ENCODE results near the gene PRKCB.
"Not testable (repeated sequence)": the region's sequence is repeated elsewhere in the genome, so short reads cannot be mapped to it uniquely, and the experiment has no call there.

Gene PRKCB

DNA sequence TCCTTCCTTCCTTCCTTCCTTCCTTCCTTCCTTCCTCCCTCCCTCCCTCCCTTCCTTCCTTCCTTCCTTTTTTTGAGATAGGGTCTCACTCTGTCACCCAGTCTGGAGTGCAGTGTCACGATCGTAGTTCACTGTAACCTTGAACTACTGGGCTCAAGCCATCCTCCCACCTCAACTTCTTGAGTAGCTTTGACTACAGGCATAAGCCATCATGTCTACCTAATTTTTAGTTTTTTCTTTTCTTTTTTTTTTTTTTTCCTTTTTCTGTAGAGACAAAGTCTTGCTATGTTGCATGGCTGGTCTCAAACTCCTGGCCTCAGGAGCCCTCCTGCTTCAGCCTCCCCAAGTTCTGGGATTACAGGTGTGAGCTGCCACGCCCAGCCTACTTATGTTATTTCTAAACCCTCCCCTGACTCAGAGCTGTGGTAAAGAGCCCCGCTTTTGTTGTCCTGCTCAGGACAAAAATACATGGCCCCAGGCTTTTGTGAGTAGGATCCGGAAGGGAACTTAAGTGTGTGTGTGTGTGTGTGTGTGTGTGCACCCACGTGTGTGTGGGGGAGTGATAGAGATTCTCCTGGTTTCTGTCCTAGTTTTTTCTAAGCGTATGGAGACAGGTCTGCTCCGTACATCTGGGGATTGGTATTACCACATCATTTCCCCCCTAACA lies 67.1 kb downstream of the PRKCB start:
- H3K4me3 ChIP-seq (ENCODE audit: low read depth, low read length) = no peak overlapping the region
- no peaks in the 10 kb centered on the region for H3K9me3 ChIP-seq (ENCODE audit: control insufficient read depth, insufficient read depth, low read length)
- no peaks in the 10 kb centered on the region for H3K36me3 ChIP-seq (ENCODE audit: control insufficient read depth, insufficient read depth, low read length)
- H3K9ac ChIP-seq (ENCODE audit: low read depth, low read length) = no peak overlapping the region
- H3K27me3 ChIP-seq (ENCODE audit: control insufficient read depth, insufficient read depth, low read length) = no peaks in the 10 kb centered on the region
- H3K4me1 ChIP-seq (ENCODE audit: control insufficient read depth, insufficient read depth, low read length) = peaks cover 30% of the 10 kb centered on the region
- no peak overlapping the region for H3K27ac ChIP-seq (ENCODE audit: low read depth, low read length)

- Histone ChIP-seq H3K27ac (ENCODE audit: low read depth, low read length) (no peak overlapping the region), H3K9me3 (ENCODE audit: control insufficient read depth, insufficient read depth, low read length) (no peaks in the 10 kb centered on the region), H3K4me3 (ENCODE audit: low read depth, low read length) (no peak overlapping the region), H3K27me3 (ENCODE audit: control insufficient read depth, insufficient read depth, low read length) (no peaks in the 10 kb centered on the region), H3K9ac (ENCODE audit: low read depth, low read length) (no peak overlapping the region), H3K36me3 (ENCODE audit: control insufficient read depth, insufficient read depth, low read length) (no peaks in the 10 kb centered on the region), H3K4me1 (ENCODE audit: control insufficient read depth, insufficient read depth, low read length) (peaks cover 30% of the 10 kb centered on the region)
Measured at GRCh38 chr16:23905027-23905426, 69.2 kb downstream of the PRKCB start.

DNA sequence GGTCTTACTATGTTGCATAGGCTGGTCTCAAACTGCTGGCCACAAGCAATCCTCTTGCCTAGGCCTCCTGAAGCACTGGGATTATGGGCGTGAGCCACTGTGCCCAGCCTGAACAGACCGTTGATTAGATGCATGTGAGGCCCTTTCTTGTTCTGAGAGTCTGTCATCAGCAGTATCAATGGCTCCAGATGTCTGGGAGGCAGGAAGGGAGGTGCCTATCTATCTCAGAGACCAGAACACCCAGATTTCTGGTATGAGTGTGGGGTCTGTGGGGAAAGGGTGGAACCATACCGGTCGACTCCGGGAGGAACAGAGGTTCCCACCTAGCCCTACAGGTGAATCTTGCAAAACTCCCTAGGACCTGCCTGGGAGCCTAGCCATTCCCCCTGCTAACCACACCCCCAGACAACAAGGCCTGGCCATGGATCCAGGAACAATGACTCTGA lies 71.7 kb downstream of the PRKCB start:
- H3K4me3 ChIP-seq (ENCODE audit: low read depth, low read length) = no peak overlapping the region
- H3K27ac ChIP-seq (ENCODE audit: low read depth, low read length) = no peak overlapping the region
- no peaks in the 10 kb centered on the region for H3K9me3 ChIP-seq (ENCODE audit: control insufficient read depth, insufficient read depth, low read length)
- no peaks in the 10 kb centered on the region for H3K36me3 ChIP-seq (ENCODE audit: control insufficient read depth, insufficient read depth, low read length)
- H3K9ac ChIP-seq (ENCODE audit: low read depth, low read length) = no peak overlapping the region
- peaks cover 17% of the 10 kb centered on the region for H3K4me1 ChIP-seq (ENCODE audit: control insufficient read depth, insufficient read depth, low read length)
- no peaks in the 10 kb centered on the region for H3K27me3 ChIP-seq (ENCODE audit: control insufficient read depth, insufficient read depth, low read length)

- Histone ChIP-seq H3K4me1 (ENCODE audit: control insufficient read depth, insufficient read depth, low read length) (peaks cover 17% of the 10 kb centered on the region), H3K9me3 (ENCODE audit: control insufficient read depth, insufficient read depth, low read length) (no peaks in the 10 kb centered on the region), H3K27me3 (ENCODE audit: control insufficient read depth, insufficient read depth, low read length) (no peaks in the 10 kb centered on the region), H3K4me3 (ENCODE audit: low read depth, low read length) (no peak overlapping the region), H3K9ac (ENCODE audit: low read depth, low read length) (no peak overlapping the region), H3K36me3 (ENCODE audit: control insufficient read depth, insufficient read depth, low read length) (no peaks in the 10 kb centered on the region), H3K27ac (ENCODE audit: low read depth, low read length) (no peak overlapping the region)
Measured at GRCh38 chr16:23907903-23908302, 72.1 kb downstream of the PRKCB start.

GRCh38 chr16:23908790-23909189 lies 73.0 kb downstream of the PRKCB start:
- Histone ChIP-seq H3K4me1 (ENCODE audit: control insufficient read depth, insufficient read depth, low read length) (peaks cover 17% of the 10 kb centered on the region), H3K27ac (ENCODE audit: low read depth, low read length) (no peak overlapping the region), H3K4me3 (ENCODE audit: low read depth, low read length) (no peak overlapping the region), H3K9me3 (ENCODE audit: control insufficient read depth, insufficient read depth, low read length) (no peaks in the 10 kb centered on the region), H3K9ac (ENCODE audit: low read depth, low read length) (no peak overlapping the region), H3K27me3 (ENCODE audit: control insufficient read depth, insufficient read depth, low read length) (no peaks in the 10 kb centered on the region), H3K36me3 (ENCODE audit: control insufficient read depth, insufficient read depth, low read length) (no peaks in the 10 kb centered on the region)

GRCh38 chr16:23909792-23910418 lies 74.1 kb downstream of the PRKCB start:
- H3K27ac ChIP-seq (ENCODE audit: low read depth, low read length) = no peak overlapping the region
- H3K27me3 ChIP-seq (ENCODE audit: control insufficient read depth, insufficient read depth, low read length) = no peaks in the 10 kb centered on the region
- peaks cover 12% of the 10 kb centered on the region for H3K4me1 ChIP-seq (ENCODE audit: control insufficient read depth, insufficient read depth, low read length)

GRCh38 chr16:23914946-23915530 lies 79.3 kb downstream of the PRKCB start:
- Histone ChIP-seq H3K4me1 (ENCODE audit: control insufficient read depth, insufficient read depth, low read length) (peaks cover 1% of the 10 kb centered on the region; the same call in 1 of the 2 replicates), H3K4me3 (ENCODE audit: low read depth, low read length) (no peak overlapping the region), H3K9ac (ENCODE audit: low read depth, low read length) (no peak overlapping the region), H3K36me3 (ENCODE audit: control insufficient read depth, insufficient read depth, low read length) (no peaks in the 10 kb centered on the region), H3K27me3 (ENCODE audit: control insufficient read depth, insufficient read depth, low read length) (0 out of 2 replicates have a peak, but pooled peaks cover 2% of the 10 kb centered on the region), H3K27ac (ENCODE audit: low read depth, low read length) (no peak overlapping the region), H3K9me3 (ENCODE audit: control insufficient read depth, insufficient read depth, low read length) (no peaks in the 10 kb centered on the region)

More at GRCh38 chr16:23909792-23910418, 74.1 kb downstream of the PRKCB start:
- H3K9ac ChIP-seq (ENCODE audit: low read depth, low read length) = no peak overlapping the region
- H3K4me3 ChIP-seq (ENCODE audit: low read depth, low read length) = no peak overlapping the region
- no peaks in the 10 kb centered on the region for H3K36me3 ChIP-seq (ENCODE audit: control insufficient read depth, insufficient read depth, low read length)
- H3K9me3 ChIP-seq (ENCODE audit: control insufficient read depth, insufficient read depth, low read length) = no peaks in the 10 kb centered on the region

DNA sequence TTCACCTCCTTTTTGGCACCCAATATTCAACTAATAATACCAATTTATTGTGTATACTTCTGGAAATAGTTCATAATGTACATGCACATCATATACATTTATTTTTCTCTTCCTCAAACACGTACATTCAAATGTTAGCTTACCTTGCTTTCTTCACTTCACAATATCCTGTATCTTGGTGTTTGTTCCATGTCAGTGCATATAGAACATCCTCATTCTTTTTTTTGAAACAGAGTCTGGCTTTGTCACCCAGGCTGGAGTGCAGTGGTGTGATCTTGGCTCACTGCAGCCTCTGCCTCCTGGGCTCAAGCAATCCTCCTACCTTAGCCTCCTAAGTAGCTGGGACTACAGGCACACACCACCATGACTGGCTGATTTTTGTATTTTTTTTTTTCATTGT lies 80.8 kb downstream of the PRKCB start:
- H3K27ac ChIP-seq (ENCODE audit: low read depth, low read length); H3K4me3 ChIP-seq (ENCODE audit: low read depth, low read length); H3K4me1 ChIP-seq (ENCODE audit: control insufficient read depth, insufficient read depth, low read length); H3K9me3 ChIP-seq (ENCODE audit: control insufficient read depth, insufficient read depth, low read length); H3K9ac ChIP-seq (ENCODE audit: low read depth, low read length); H3K27me3 ChIP-seq (ENCODE audit: control insufficient read depth, insufficient read depth, low read length); H3K36me3 ChIP-seq (ENCODE audit: control insufficient read depth, insufficient read depth, low read length): not testable (repeated sequence)

DNA sequence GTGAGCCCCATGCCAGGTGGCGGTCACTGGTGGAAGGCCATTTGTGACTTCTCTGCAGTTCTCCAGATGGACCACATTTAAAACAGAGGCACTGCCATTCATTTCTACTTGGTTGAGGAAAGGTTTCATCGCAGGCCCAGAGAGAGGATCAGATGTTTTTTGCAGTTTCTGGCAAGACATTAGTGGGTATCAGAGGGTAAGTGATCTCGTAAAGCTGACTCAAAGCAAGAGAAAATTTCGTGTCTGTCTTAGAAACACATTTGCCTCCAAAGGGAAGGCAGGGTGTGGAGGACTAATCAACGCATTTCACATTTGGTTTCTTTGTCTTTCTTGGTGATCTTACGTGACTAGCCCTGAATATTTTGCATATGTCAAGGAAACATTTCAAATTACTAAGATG lies 81.8 kb downstream of the PRKCB start:
- H3K4me1 ChIP-seq (ENCODE audit: control insufficient read depth, insufficient read depth, low read length) = peaks cover 3% of the 10 kb centered on the region; the same call in 1 of the 2 replicates
- no peak overlapping the region for H3K27ac ChIP-seq (ENCODE audit: low read depth, low read length)
- no peaks in the 10 kb centered on the region for H3K36me3 ChIP-seq (ENCODE audit: control insufficient read depth, insufficient read depth, low read length)
- 0 out of 2 replicates have a peak, but pooled peaks cover 2% of the 10 kb centered on the region for H3K27me3 ChIP-seq (ENCODE audit: control insufficient read depth, insufficient read depth, low read length)
- H3K9me3 ChIP-seq (ENCODE audit: control insufficient read depth, insufficient read depth, low read length) = no peaks in the 10 kb centered on the region
- H3K9ac ChIP-seq (ENCODE audit: low read depth, low read length) = no peak overlapping the region
- no peak overlapping the region for H3K4me3 ChIP-seq (ENCODE audit: low read depth, low read length)

GRCh38 chr16:23920446-23920845 lies 84.7 kb downstream of the PRKCB start:
- no peaks in the 10 kb centered on the region for H3K9me3 ChIP-seq (ENCODE audit: control insufficient read depth, insufficient read depth, low read length)
- no peak overlapping the region for H3K27ac ChIP-seq (ENCODE audit: low read depth, low read length)
- no peaks in the 10 kb centered on the region for H3K36me3 ChIP-seq (ENCODE audit: control insufficient read depth, insufficient read depth, low read length)
- H3K4me1 ChIP-seq (ENCODE audit: control insufficient read depth, insufficient read depth, low read length) = peaks cover 3% of the 10 kb centered on the region; the same call in 1 of the 2 replicates
- H3K27me3 ChIP-seq (ENCODE audit: control insufficient read depth, insufficient read depth, low read length) = 0 out of 2 replicates have a peak, but pooled peaks cover 2% of the 10 kb centered on the region
- no peak overlapping the region for H3K9ac ChIP-seq (ENCODE audit: low read depth, low read length)
- H3K4me3 ChIP-seq (ENCODE audit: low read depth, low read length) = no peak overlapping the region

DNA sequence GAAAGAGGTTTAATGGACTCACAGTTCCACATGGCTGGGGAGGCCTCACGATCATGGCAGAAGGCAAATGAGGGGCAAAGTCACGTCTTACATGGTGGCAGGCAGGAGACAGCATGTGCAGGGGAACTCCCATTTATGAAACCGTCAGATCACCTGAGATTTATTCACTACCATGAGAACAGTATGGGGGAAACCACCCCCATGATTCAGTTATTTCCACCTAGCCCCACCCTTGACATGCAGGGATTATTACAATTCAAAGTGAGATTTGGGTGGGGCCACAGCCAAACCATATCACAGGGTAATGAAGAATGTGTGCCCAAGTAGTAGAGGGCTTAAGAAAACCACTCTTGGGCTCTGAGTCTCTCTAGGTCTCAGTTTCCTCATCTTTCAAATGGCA lies 85.1 kb downstream of the PRKCB start:
- 0 out of 2 replicates have a peak, but pooled peaks cover 2% of the 10 kb centered on the region for H3K27me3 ChIP-seq (ENCODE audit: control insufficient read depth, insufficient read depth, low read length)
- H3K4me1 ChIP-seq (ENCODE audit: control insufficient read depth, insufficient read depth, low read length) = peaks cover 3% of the 10 kb centered on the region; the same call in 1 of the 2 replicates
- H3K27ac ChIP-seq (ENCODE audit: low read depth, low read length) = no peak overlapping the region
- H3K9me3 ChIP-seq (ENCODE audit: control insufficient read depth, insufficient read depth, low read length) = no peaks in the 10 kb centered on the region
- no peak overlapping the region for H3K9ac ChIP-seq (ENCODE audit: low read depth, low read length)
- no peaks in the 10 kb centered on the region for H3K36me3 ChIP-seq (ENCODE audit: control insufficient read depth, insufficient read depth, low read length)
- no peak overlapping the region for H3K4me3 ChIP-seq (ENCODE audit: low read depth, low read length)

Data from HUES48 (cell line).